H9 (cell line): ENCODE data around the gene RPS8. TPM values are rescaled to one million over a fixed set of nuclear protein-coding genes. Genes with fewer than 3 reads are reported as not detected.

Source experiments
- DNase-seq: peaks from one replicate; pipeline ENCODE4 v3.0.0-alpha.2; 2017
- H2AFZ ChIP-seq: one replicate; pipeline ENCODE4 v1.6.1; 2013; ENCODE audit warnings: mild to moderate bottlenecking, low read length, control low read depth, moderate library complexity
- H2AK5ac ChIP-seq: 2 replicates; pipeline ENCODE4 v1.6.1; 2013; ENCODE audit warnings: low read length, control low read depth, mixed read lengths; ENCODE audit not compliant: insufficient read length
- H2BK120ac ChIP-seq: one replicate; pipeline ENCODE4 v1.6.1; 2013; ENCODE audit warnings: low read depth, mild to moderate bottlenecking, low read length, control low read depth, inconsistent platforms; ENCODE audit not compliant: poor library complexity, severe bottlenecking
- H2BK12ac ChIP-seq: 2 replicates; pipeline ENCODE4 v1.6.1; 2013; ENCODE audit warnings: low read length, control low read depth, mixed read lengths, low read depth; ENCODE audit not compliant: insufficient read length
- H2BK15ac ChIP-seq: 2 replicates; pipeline ENCODE4 v1.6.1; 2013; ENCODE audit warnings: low read depth, low read length, control low read depth
- H2BK20ac ChIP-seq: one replicate; pipeline ENCODE4 v1.6.1; 2013; ENCODE audit warnings: low read depth, mild to moderate bottlenecking, low read length, control low read depth, inconsistent platforms; ENCODE audit not compliant: poor library complexity, severe bottlenecking
- H2BK5ac ChIP-seq: 2 replicates; pipeline ENCODE4 v1.6.1; 2013; ENCODE audit warnings: low read length, control low read depth, mixed read lengths; ENCODE audit not compliant: insufficient read length
- H3K14ac ChIP-seq: 2 replicates; pipeline ENCODE4 v1.6.1; 2013; ENCODE audit warnings: low read length, control low read depth; ENCODE audit not compliant: insufficient read depth
- H3K18ac ChIP-seq: 2 replicates; pipeline ENCODE4 v1.6.1; 2013; ENCODE audit warnings: low read depth, mild to moderate bottlenecking, mixed read lengths, low read length, control low read depth; ENCODE audit not compliant: insufficient read length
- H3K23ac ChIP-seq: 2 replicates; pipeline ENCODE4 v1.6.1; 2013; ENCODE audit warnings: low read length, control low read depth, mixed read lengths, low read depth; ENCODE audit not compliant: insufficient read length
- H3K23me2 ChIP-seq: 2 replicates; pipeline ENCODE4 v1.6.1; 2013; ENCODE audit warnings: low read depth, mild to moderate bottlenecking, mixed read lengths, low read length, control low read depth; ENCODE audit not compliant: insufficient read length, poor library complexity, severe bottlenecking
- H3K27ac ChIP-seq: 2 replicates; pipeline ENCODE4 v1.5.1; 2013; ENCODE audit warnings: low read length, control low read depth, mixed read lengths, low read depth; ENCODE audit not compliant: insufficient read length
- H3K27me3 ChIP-seq: 2 replicates; pipeline ENCODE4 v1.6.1; 2013; ENCODE audit warnings: low read length, control low read depth, inconsistent platforms; ENCODE audit not compliant: insufficient read depth
- H3K4ac ChIP-seq: 2 replicates; pipeline ENCODE4 v1.6.1; 2013; ENCODE audit warnings: low read depth, mild to moderate bottlenecking, control low read depth, inconsistent platforms, low read length, moderate library complexity
- H3K4me1 ChIP-seq: 2 replicates; pipeline ENCODE4 v1.6.1; 2013; ENCODE audit warnings: low read length, control low read depth, inconsistent platforms; ENCODE audit not compliant: insufficient read depth
- H3K4me2 ChIP-seq: 2 replicates; pipeline ENCODE4 v1.6.1; 2013; ENCODE audit warnings: low read length, control low read depth, mixed read lengths; ENCODE audit not compliant: insufficient read length, insufficient read depth
- H3K56ac ChIP-seq: 2 replicates; pipeline ENCODE4 v1.6.1; 2013; ENCODE audit warnings: low read depth, mild to moderate bottlenecking, mixed read lengths, low read length, control low read depth; ENCODE audit not compliant: insufficient read length
- H3K79me1 ChIP-seq: 2 replicates; pipeline ENCODE4 v1.6.1; 2013; ENCODE audit warnings: low read depth, mild to moderate bottlenecking, moderate library complexity, low read length, control low read depth, inconsistent platforms; ENCODE audit not compliant: insufficient read depth, poor library complexity, severe bottlenecking
- H3K79me2 ChIP-seq: 2 replicates; pipeline ENCODE4 v1.6.1; 2013; ENCODE audit warnings: low read length, control low read depth, inconsistent platforms; ENCODE audit not compliant: insufficient read depth
- H3K9ac ChIP-seq: 2 replicates; pipeline ENCODE4 v1.6.1; 2013; ENCODE audit warnings: low read length, control low read depth, mixed read lengths; ENCODE audit not compliant: insufficient read length; ENCODE audit errors: extremely low read depth
- H3K9me3 ChIP-seq: one replicate; pipeline ENCODE4 v1.6.1; 2013; ENCODE audit warnings: low read depth, low read length, inconsistent platforms; ENCODE audit not compliant: control insufficient read depth
- H3T11ph ChIP-seq: one replicate; pipeline ENCODE4 v1.6.1; 2013; ENCODE audit warnings: mild to moderate bottlenecking, low read length, control low read depth, inconsistent platforms
- H4K20me1 ChIP-seq: one replicate; pipeline ENCODE4 v1.6.1; 2013; ENCODE audit not compliant: control insufficient read depth, insufficient read length, insufficient read depth
- H4K5ac ChIP-seq: 2 replicates; pipeline ENCODE4 v1.6.1; 2013; ENCODE audit warnings: low read depth, mild to moderate bottlenecking, mixed read lengths, low read length, control low read depth; ENCODE audit not compliant: insufficient read length
- H4K8ac ChIP-seq: replicated peaks from 2 replicates; pipeline ENCODE4 v1.6.1; 2013; ENCODE audit warnings: low read length, control low read depth, mixed read lengths, low read depth; ENCODE audit not compliant: insufficient read length
- H4K91ac ChIP-seq: 2 replicates; pipeline ENCODE4 v1.6.1; 2013; ENCODE audit warnings: low read depth, mild to moderate bottlenecking, moderate library complexity, mixed read lengths, low read length, control low read depth; ENCODE audit not compliant: insufficient read length
- H3K27ac Mint-ChIP-seq, 3 experiments: 2 replicates in 2 of 3; 3 replicates in 1 of 3; pipeline ENCODE4 v1.8.0; 2020 to 2021; ENCODE audit warnings: mixed read lengths in 3 of 3, mild to moderate bottlenecking in 1 of 3, moderate library complexity in 1 of 3
- H3K27me3 Mint-ChIP-seq: 2 replicates; pipeline ENCODE4 v1.8.0; 2021; ENCODE audit warnings: low read depth, mild to moderate bottlenecking, moderate library complexity, mixed read lengths
- H3K36me3 Mint-ChIP-seq, 3 experiments: 2 replicates in 2 of 3; 3 replicates in 1 of 3; pipeline ENCODE4 v1.8.0; 2020 to 2021; ENCODE audit warnings: low read depth in 3 of 3, mixed read lengths in 3 of 3; ENCODE audit not compliant: insufficient read depth in 1 of 3
- H3K4me1 Mint-ChIP-seq, 2 experiments: 2 replicates each; pipeline ENCODE4 v1.8.0; 2020; ENCODE audit warnings: mixed read lengths in 2 of 2
- H3K4me3 Mint-ChIP-seq, 2 experiments: 2 replicates in 1 of 2; 3 replicates in 1 of 2; pipeline ENCODE4 v1.8.0; 2020 to 2021; ENCODE audit warnings: mild to moderate bottlenecking in 2 of 2, mixed read lengths in 2 of 2, moderate library complexity in 1 of 2
- H3K9me3 Mint-ChIP-seq, 2 experiments: 2 replicates in 1 of 2; 3 replicates in 1 of 2; pipeline ENCODE4 v1.8.0; 2020; ENCODE audit warnings: mild to moderate bottlenecking in 2 of 2, mixed read lengths in 2 of 2, moderate library complexity in 1 of 2
- CTCF ChIP-seq: fragments of 200-600 bp; sonication (generic); conservative IDR thresholded peaks from 3 replicates; pipeline ENCODE4 v1.8.0; 2021; ENCODE audit warnings: antibody characterized with exemption, mild to moderate bottlenecking
- WGBS: extraction: QIAGEN DNeasy Blood & Tissue Kit; methylation state at CpG from one replicate; pipeline ENCODE4 v1.1.7; 2013; ENCODE audit warnings: missing lambda C conversion rate, low lambda C conversion rate, mixed read lengths; ENCODE audit not compliant: insufficient read length; ENCODE audit errors: extremely low coverage; 5-methylcytosine and 5-hydroxymethylcytosine counted together
- total RNA-seq: library from RNA; stranded (reverse); gene quantifications from 2 replicates; pipeline ENCODE4 v1.2.1, GENCODE V29; 2021

Gene RPS8
- total RNA-seq, 1 experiment from 2014 or later = 2,591 TPM

- H2BK20ac ChIP-seq = no peak overlapping the region
- peaks cover 8% of the 10 kb centered on the region for H3K23me2 ChIP-seq
- Mint-ChIP-seq H3K27ac (peak overlapping the region; percentile 100), H3K27me3 (no peaks in the 10 kb centered on the region), H3K9me3 (no peaks in the 10 kb centered on the region; a peak in 1 of 5 replicates), H3K36me3 (peaks cover 0 to 5% (median 2%) of the 10 kb centered on the region in 3 experiments; a peak in 2 of 7 replicates), H3K4me3 (peak overlapping the region; percentile 75 to 78), H3K4me1 (peaks cover 24 to 29% of the 10 kb centered on the region in 2 experiments)
- no peak overlapping the region for H2AK5ac ChIP-seq
- H3K4ac ChIP-seq = no peak overlapping the region
- no peak overlapping the region for H3K14ac ChIP-seq
- H3K27me3 ChIP-seq = no peaks in the 10 kb centered on the region
- no peaks in the 10 kb centered on the region for H3K9me3 ChIP-seq
- TF ChIP-seq CTCF = no peak
- no peak overlapping the region for H2BK5ac ChIP-seq
- no peak overlapping the region for H3T11ph ChIP-seq
- H4K8ac ChIP-seq = no peak overlapping the region
- H4K91ac ChIP-seq = no peak overlapping the region
- peak overlapping the region; percentile 56 for H3K27ac ChIP-seq
- H3K9ac ChIP-seq = peak overlapping the region; percentile 49
- no peaks in the 10 kb centered on the region for H3K79me2 ChIP-seq
- peak overlapping the region; percentile 0 for H3K18ac ChIP-seq
- no peaks in the 10 kb centered on the region for H3K79me1 ChIP-seq
- peak overlapping the region; percentile 61 for H3K4me2 ChIP-seq
- WGBS = no CpG with 5 or more reads among the region's 13 CpGs
- no peak overlapping the region for H3K23ac ChIP-seq
- H3K4me1 ChIP-seq = no peaks in the 10 kb centered on the region; the same call in 1 of the 2 replicates
- no peak overlapping the region for H2BK12ac ChIP-seq
- peak; percentile 43 for DNase-seq
- H4K20me1 ChIP-seq = no peaks in the 10 kb centered on the region
- no peak overlapping the region for H2BK15ac ChIP-seq
- H2BK120ac ChIP-seq = no peak overlapping the region
- no peak overlapping the region for H3K56ac ChIP-seq
- no peak overlapping the region for H4K5ac ChIP-seq
- no peak overlapping the region for H2AFZ ChIP-seq
Measured at GRCh38 chr1:44819196-44819607, 43.9 kb downstream of the RPS8 start.
